ENCODE results near the gene TMC5.

Gene TMC5

GRCh38 chr16:19521471-19522396, 104.1 kb downstream of the TMC5 start, which contains the start of gene GDE1:
Gene GDE1, minus strand, starts transcription at chr16:19522098. Its CDS starts 134 bp downstream, at chr16:19521964.
- H4K20me1 ChIP-seq (ENCODE audit: low read depth, low read length), result no peaks in the 10 kb centered on the region
- H3K79me2 ChIP-seq (ENCODE audit: insufficient read depth, low read length), result peaks cover 55% of the 10 kb centered on the region
- H3K36me3 ChIP-seq (ENCODE audit: low read length), result no peaks in the 10 kb centered on the region
- H3K9me3 ChIP-seq (ENCODE audit: insufficient read depth, low read length), result no peaks in the 10 kb centered on the region
- H3K9ac ChIP-seq (ENCODE audit: low read length), result peak within 1 kb of the TSS; percentile 77
- H2AFZ ChIP-seq (ENCODE audit: low read depth, low read length, severe bottlenecking), result peak within 1 kb of the TSS; percentile 89
- peak within 1 kb of the TSS; percentile 48 for H3K27ac ChIP-seq (ENCODE audit: low read depth, low read length)
- TF ChIP-seq, protein P1, sequence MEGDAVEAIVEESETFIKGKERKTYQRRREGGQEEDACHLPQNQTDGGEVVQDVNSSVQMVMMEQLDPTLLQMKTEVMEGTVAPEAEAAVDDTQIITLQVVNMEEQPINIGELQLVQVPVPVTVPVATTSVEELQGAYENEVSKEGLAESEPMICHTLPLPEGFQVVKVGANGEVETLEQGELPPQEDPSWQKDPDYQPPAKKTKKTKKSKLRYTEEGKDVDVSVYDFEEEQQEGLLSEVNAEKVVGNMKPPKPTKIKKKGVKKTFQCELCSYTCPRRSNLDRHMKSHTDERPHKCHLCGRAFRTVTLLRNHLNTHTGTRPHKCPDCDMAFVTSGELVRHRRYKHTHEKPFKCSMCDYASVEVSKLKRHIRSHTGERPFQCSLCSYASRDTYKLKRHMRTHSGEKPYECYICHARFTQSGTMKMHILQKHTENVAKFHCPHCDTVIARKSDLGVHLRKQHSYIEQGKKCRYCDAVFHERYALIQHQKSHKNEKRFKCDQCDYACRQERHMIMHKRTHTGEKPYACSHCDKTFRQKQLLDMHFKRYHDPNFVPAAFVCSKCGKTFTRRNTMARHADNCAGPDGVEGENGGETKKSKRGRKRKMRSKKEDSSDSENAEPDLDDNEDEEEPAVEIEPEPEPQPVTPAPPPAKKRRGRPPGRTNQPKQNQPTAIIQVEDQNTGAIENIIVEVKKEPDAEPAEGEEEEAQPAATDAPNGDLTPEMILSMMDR (IDR thresholded peaks at IDR 0.05; ENCODE audit: insufficient read depth, low read length, poor library complexity, severe bottlenecking), result peak; percentile 29
- TF ChIP-seq EZH2phosphoT487 (conservative IDR thresholded peaks at IDR 0.05; ENCODE audit: low read length), result no peak
- peak within 1 kb of the TSS; percentile 72 for H3K4me3 ChIP-seq (ENCODE audit: insufficient read depth, low read length, poor library complexity, severe bottlenecking)
- H3F3A ChIP-seq (ENCODE audit: insufficient read depth), result peaks cover 10% of the 10 kb centered on the region
- peak within 1 kb of the TSS; percentile 72 for H3K4me2 ChIP-seq (ENCODE audit: low read depth, low read length, poor library complexity, severe bottlenecking)
- H3K27me3 ChIP-seq (ENCODE audit: low read length), result no peaks in the 10 kb centered on the region
- H3K9me2 ChIP-seq (replicated peaks; ENCODE audit: insufficient read depth, low read length), result no peaks in the 10 kb centered on the region

DNA sequence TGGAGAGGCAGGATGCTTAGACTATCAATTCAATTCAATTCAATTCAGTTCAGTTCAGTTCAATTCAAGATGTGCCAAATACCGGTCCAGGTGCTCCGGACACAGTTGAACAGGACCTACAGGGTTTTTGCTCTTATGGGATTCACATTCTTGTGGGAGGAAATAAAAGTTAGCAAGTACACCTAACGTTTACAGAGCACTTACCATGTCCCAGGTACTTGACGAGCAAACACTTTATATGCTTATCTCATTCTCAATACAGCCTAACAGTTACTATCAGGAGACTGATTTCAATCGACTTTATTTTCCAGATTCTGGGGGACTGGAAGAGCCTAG, 104.7 kb downstream of the TMC5 start:
- peaks cover 10% of the 10 kb centered on the region for H3F3A ChIP-seq (ENCODE audit: insufficient read depth)
- no peaks in the 10 kb centered on the region for H4K20me1 ChIP-seq (ENCODE audit: low read depth, low read length)
- H3K36me3 ChIP-seq (ENCODE audit: low read length), result no peaks in the 10 kb centered on the region
- H2AFZ ChIP-seq (ENCODE audit: low read depth, low read length, severe bottlenecking), result peak overlapping the region; percentile 89
- peak overlapping the region; percentile 77 for H3K9ac ChIP-seq (ENCODE audit: low read length)
- no peaks in the 10 kb centered on the region for H3K27me3 ChIP-seq (ENCODE audit: low read length)
- peaks cover 55% of the 10 kb centered on the region for H3K79me2 ChIP-seq (ENCODE audit: insufficient read depth, low read length)
- peak overlapping the region; percentile 72 for H3K4me3 ChIP-seq (ENCODE audit: insufficient read depth, low read length, poor library complexity, severe bottlenecking)
- peak overlapping the region; percentile 72 for H3K4me2 ChIP-seq (ENCODE audit: low read depth, low read length, poor library complexity, severe bottlenecking)
- no peaks in the 10 kb centered on the region for H3K9me3 ChIP-seq (ENCODE audit: insufficient read depth, low read length)
- TF ChIP-seq EZH2phosphoT487 (conservative IDR thresholded peaks at IDR 0.05; ENCODE audit: low read length), result no peak
- TF ChIP-seq, protein P1 (IDR thresholded peaks at IDR 0.05; ENCODE audit: insufficient read depth, low read length, poor library complexity, severe bottlenecking), result no peak
- no peaks in the 10 kb centered on the region for H3K9me2 ChIP-seq (replicated peaks; ENCODE audit: insufficient read depth, low read length)
- H3K27ac ChIP-seq (ENCODE audit: low read depth, low read length), result peak overlapping the region; percentile 45

- no peaks in the 10 kb centered on the region for H3K27me3 ChIP-seq (ENCODE audit: low read length)
- H3K79me2 ChIP-seq (ENCODE audit: insufficient read depth, low read length), result peaks cover 58% of the 10 kb centered on the region
- peaks cover 10% of the 10 kb centered on the region for H3F3A ChIP-seq (ENCODE audit: insufficient read depth)
- peak overlapping the region; percentile 89 for H2AFZ ChIP-seq (ENCODE audit: low read depth, low read length, severe bottlenecking)
- TF ChIP-seq, protein P1 (IDR thresholded peaks at IDR 0.05; ENCODE audit: insufficient read depth, low read length, poor library complexity, severe bottlenecking), result no peak
- no peak for TF ChIP-seq EZH2phosphoT487 (conservative IDR thresholded peaks at IDR 0.05; ENCODE audit: low read length)
- peak overlapping the region; percentile 45 for H3K27ac ChIP-seq (ENCODE audit: low read depth, low read length)
- no peaks in the 10 kb centered on the region for H4K20me1 ChIP-seq (ENCODE audit: low read depth, low read length)
- H3K4me2 ChIP-seq (ENCODE audit: low read depth, low read length, poor library complexity, severe bottlenecking), result peak overlapping the region; percentile 72
- 0 out of 2 replicates have a peak, but pooled peaks cover under 1% of the 10 kb centered on the region for H3K36me3 ChIP-seq (ENCODE audit: low read length)
- no peak overlapping the region for H3K4me3 ChIP-seq (ENCODE audit: insufficient read depth, low read length, poor library complexity, severe bottlenecking)
- H3K9me3 ChIP-seq (ENCODE audit: insufficient read depth, low read length), result no peaks in the 10 kb centered on the region
- H3K9me2 ChIP-seq (replicated peaks; ENCODE audit: insufficient read depth, low read length), result no peaks in the 10 kb centered on the region
- no peak overlapping the region for H3K9ac ChIP-seq (ENCODE audit: low read length)
Measured at GRCh38 chr16:19522760-19523159, 105.1 kb downstream of the TMC5 start.

Measured in SU-DHL-6 (cell line).